Stomach smooth muscle (tissue), 2 donors: Measurements from ENCODE around the gene SLC10A3.

ENCODE experiments used
- H3K27ac ChIP-seq: one replicate; pipeline ENCODE4 v1.7.0; 2013; ENCODE audit warnings: mild to moderate bottlenecking, low read length, inconsistent platforms
- H3K27me3 ChIP-seq, 2 donors: one replicate each; pipeline ENCODE4 v1.7.0; 2013; ENCODE audit warnings: low read length in 2 of 2; ENCODE audit not compliant: insufficient read depth in 2 of 2, control insufficient read depth in 1 of 2
- H3K36me3 ChIP-seq, 2 donors: one replicate each; pipeline ENCODE4 v1.7.0; 2013; ENCODE audit warnings: low read length in 2 of 2; ENCODE audit not compliant: control insufficient read depth in 2 of 2, insufficient read depth in 2 of 2
- H3K4me1 ChIP-seq: one replicate; pipeline ENCODE4 v1.7.0; 2013; ENCODE audit warnings: low read length; ENCODE audit not compliant: control insufficient read depth, insufficient read depth
- H3K4me3 ChIP-seq, 2 donors: one replicate each; pipeline ENCODE4 v1.7.0; 2013; ENCODE audit warnings: low read length in 2 of 2
- H3K9ac ChIP-seq, 2 donors: one replicate each; pipeline ENCODE4 v1.7.0; 2013; ENCODE audit warnings: low read length in 2 of 2, mild to moderate bottlenecking in 1 of 2
- H3K9me3 ChIP-seq, 2 donors: one replicate each; pipeline ENCODE4 v1.7.0; 2013; ENCODE audit warnings: low read length in 2 of 2; ENCODE audit not compliant: control insufficient read depth in 2 of 2
- donor health status: healthy.
- donor health status: Pancreatic carcinoma.

Gene SLC10A3

GRCh38 chrX:154482786-154483185, 7.6 kb downstream of the SLC10A3 start:
- H3K4me1 ChIP-seq = peaks cover 36% of the 10 kb centered on the region
- no peaks in the 10 kb centered on the region for H3K9me3 ChIP-seq
- no peak overlapping the region for H3K4me3 ChIP-seq
- H3K36me3 ChIP-seq = peaks cover 2 to 3% of the 10 kb centered on the region in 2 donors
- no peak overlapping the region for H3K9ac ChIP-seq
- H3K27ac ChIP-seq = no peak overlapping the region
- H3K27me3 ChIP-seq = peaks cover 0 to 3% of the 10 kb centered on the region in 2 donors

GRCh38 chrX:154481911-154482601, 8.4 kb downstream of the SLC10A3 start:
- Histone ChIP-seq H3K27ac (no peak overlapping the region), H3K36me3 (peaks cover 2 to 3% of the 10 kb centered on the region in 2 donors), H3K4me3 (no peak overlapping the region)

DNA sequence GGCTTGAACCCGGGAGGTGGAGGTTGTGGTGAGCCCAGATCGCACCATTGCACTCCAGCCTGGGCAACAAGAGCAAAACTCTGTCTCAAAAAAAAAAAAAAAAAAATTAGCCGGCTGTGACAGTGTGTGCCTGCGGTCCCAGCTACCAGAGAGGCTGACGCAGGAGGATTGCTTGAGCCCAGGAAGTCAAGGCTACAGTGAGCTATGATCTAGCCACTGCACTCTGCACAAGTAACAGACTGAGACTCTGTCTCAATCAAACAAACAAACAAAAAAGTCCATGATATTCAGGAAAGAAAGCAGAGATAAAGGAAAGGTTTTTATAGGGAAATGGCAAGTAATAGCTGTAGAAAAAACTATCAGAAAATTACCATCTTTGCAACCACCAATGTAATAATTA, 9.2 kb downstream of the SLC10A3 start:
- Histone ChIP-seq H3K27ac (no peak overlapping the region), H3K27me3 (peaks cover 0 to 3% of the 10 kb centered on the region in 2 donors), H3K9ac (no peak overlapping the region), H3K9me3 (no peaks in the 10 kb centered on the region), H3K36me3 (peaks cover 2 to 3% of the 10 kb centered on the region in 2 donors), H3K4me3 (no peak overlapping the region), H3K4me1 (peaks cover 30% of the 10 kb centered on the region)

More at GRCh38 chrX:154481911-154482601, 8.4 kb downstream of the SLC10A3 start:
- Histone ChIP-seq H3K27me3 (peaks cover 0 to 2% of the 10 kb centered on the region in 2 donors), H3K4me1 (peaks cover 32% of the 10 kb centered on the region), H3K9ac (no peak overlapping the region), H3K9me3 (no peaks in the 10 kb centered on the region)

DNA sequence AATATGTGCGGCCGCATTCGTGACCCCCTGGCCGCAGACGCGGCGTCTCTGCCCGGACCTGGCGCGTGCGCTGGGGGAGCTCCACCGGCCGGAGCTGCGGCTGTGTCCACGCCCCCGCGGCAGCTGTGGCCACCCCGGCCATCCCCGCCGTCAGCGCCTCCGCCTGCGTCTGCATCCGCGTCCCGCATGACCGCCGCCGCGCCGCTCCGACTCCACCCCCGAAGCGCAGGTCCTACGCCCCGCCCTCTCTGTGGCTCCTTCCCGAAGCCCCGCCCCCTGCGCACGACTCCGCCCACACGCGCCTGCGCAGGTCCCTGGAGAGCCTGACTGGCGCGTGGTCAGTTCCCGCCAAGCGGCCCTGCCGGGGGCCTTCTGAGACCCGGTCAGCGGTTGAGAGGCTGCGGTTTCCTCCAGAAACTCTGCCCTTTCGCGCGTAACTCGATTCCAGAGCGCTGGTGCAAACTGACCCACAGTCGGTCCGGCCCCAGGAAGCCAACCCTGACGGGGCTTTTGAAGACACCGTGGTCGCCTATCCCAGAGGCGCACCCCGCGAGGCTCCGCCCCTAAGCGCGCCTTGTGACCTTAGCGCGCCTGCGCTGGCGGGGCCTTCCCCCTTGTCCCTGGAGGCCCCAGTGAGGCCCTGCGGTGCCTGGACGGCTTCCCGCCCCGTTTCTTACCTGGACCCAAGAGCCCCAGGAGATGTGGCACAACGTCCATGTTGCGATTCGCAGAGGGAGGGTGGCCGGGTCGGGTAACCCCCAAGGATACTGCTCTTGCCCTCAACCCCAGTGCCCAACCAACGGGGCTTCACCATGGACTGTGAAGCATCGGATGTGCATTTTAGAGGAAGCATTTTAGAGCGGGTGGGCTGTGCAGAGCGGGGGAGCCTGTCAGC, 11.5 kb downstream of the SLC10A3 start, which contains the start of gene LAGE3:
Gene LAGE3, minus strand, starts transcription at position 554 of the 895 bp plus-strand sequence. Its CDS starts 366 bp downstream, at position 188.
- Histone ChIP-seq H3K4me1 (peaks cover 13% of the 10 kb centered on the region), H3K9me3 (no peaks in the 10 kb centered on the region), H3K9ac (peak within 1 kb of the TSS; percentile 51 to 57), H3K4me3 (peak within 1 kb of the TSS; percentile 57 to 72), H3K27ac (peak within 1 kb of the TSS; percentile 53), H3K27me3 (peaks cover 0 to 2% of the 10 kb centered on the region in 2 donors), H3K36me3 (peaks cover 0 to 3% of the 10 kb centered on the region in 2 donors)

GRCh38 chrX:154477891-154478477, 12.4 kb downstream of the SLC10A3 start:
- H3K27ac ChIP-seq = peak overlapping the region; percentile 53
- H3K36me3 ChIP-seq = peaks cover 0 to 2% of the 10 kb centered on the region in 2 donors
- H3K9me3 ChIP-seq = no peaks in the 10 kb centered on the region
- H3K9ac ChIP-seq = peak overlapping the region; percentile 47 to 55
- peak overlapping the region; percentile 57 to 72 for H3K4me3 ChIP-seq
- H3K4me1 ChIP-seq = peaks cover 13% of the 10 kb centered on the region
- H3K27me3 ChIP-seq = peaks cover 0 to 2% of the 10 kb centered on the region in 2 donors

DNA sequence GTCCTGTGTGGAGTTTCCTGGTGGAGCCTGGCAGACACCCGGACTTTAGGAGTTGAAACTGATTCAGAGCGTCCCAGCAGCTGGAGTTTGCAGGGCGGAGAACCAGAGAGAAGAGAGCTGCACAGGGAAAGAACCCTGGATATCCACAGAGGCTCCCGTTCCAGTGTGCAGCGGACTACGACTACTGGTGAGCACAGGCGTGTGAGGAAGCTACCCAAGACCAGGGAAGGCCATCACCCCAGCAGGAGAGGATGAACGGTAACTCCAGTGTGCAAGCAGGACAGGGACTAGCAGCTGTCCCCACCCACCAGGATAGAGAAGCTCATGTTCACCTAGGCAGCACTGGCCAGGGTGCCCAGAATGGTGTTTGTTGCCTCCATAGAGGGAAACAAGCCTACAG, 13.6 kb downstream of the SLC10A3 start:
- Histone ChIP-seq H3K27ac (no peak overlapping the region), H3K4me1 (peaks cover 13% of the 10 kb centered on the region), H3K4me3 (no peak overlapping the region), H3K27me3 (peaks cover 0 to 2% of the 10 kb centered on the region in 2 donors), H3K36me3 (peaks cover 0 to 2% of the 10 kb centered on the region in 2 donors), H3K9me3 (no peaks in the 10 kb centered on the region), H3K9ac (no peak overlapping the region)

- no peak overlapping the region for H3K27ac ChIP-seq
- H3K4me1 ChIP-seq = peaks cover 7% of the 10 kb centered on the region
- no peak overlapping the region for H3K9ac ChIP-seq
- no peak overlapping the region for H3K4me3 ChIP-seq
- H3K27me3 ChIP-seq = peaks cover 0 to 4% of the 10 kb centered on the region in 2 donors
- no peaks in the 10 kb centered on the region for H3K9me3 ChIP-seq
- peaks cover 0 to 11% of the 10 kb centered on the region in 2 donors for H3K36me3 ChIP-seq
Measured at GRCh38 chrX:154473683-154474082, 16.7 kb downstream of the SLC10A3 start.

GRCh38 chrX:154472685-154473632, 17.5 kb downstream of the SLC10A3 start:
- Histone ChIP-seq H3K9ac (no peak overlapping the region), H3K9me3 (no peaks in the 10 kb centered on the region), H3K4me3 (no peak overlapping the region), H3K27ac (no peak overlapping the region), H3K36me3 (peaks cover 0 to 11% of the 10 kb centered on the region in 2 donors), H3K27me3 (peaks cover 0 to 4% of the 10 kb centered on the region in 2 donors), H3K4me1 (peaks cover 2% of the 10 kb centered on the region)

DNA sequence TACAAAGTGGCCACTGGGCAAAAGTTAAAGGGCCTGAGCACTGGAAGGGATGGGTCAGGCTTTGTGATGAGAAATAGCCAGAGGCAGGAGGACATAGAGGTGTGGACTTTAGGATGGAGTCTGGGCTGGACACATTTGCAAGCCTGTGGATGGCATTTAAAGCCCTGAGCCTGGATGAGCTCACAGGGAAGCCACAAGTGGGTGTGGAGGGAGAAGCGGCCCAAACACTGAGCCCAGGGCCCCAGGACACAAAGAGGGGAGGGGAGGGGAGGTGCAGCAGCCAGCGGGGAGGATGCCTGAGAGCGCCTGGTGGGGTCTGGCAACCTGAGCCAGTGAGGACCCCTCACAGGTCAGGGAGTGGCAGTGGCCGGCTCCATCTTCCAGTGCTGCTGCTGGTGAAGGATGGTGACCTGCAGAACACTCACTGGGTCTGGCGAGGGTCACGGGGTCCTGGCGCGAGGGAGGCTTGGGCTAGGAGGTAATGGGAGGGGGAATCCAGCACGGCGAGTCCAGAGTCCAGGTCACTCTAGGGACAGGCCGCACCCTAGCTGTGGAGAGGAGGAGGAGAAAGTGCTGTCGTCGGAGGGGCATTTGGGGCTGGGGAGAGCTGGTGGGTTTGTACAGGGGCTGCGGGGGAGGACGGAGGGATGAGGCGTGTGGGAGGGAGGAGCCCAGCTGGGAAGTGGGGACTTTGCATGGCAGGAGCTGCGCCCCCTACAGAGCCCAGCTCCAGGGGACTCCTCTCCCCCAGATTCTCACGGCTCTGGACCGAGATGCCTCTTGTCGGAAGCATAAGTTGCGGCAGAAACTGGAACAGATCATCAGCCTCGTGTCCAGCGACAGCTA, 18.4 kb downstream of the SLC10A3 start:
- Histone ChIP-seq H3K27me3 (peaks cover 0 to 4% of the 10 kb centered on the region in 2 donors), H3K9ac (no peak overlapping the region), H3K9me3 (no peaks in the 10 kb centered on the region), H3K4me3 (no peak overlapping the region), H3K4me1 (no peaks in the 10 kb centered on the region), H3K27ac (no peak overlapping the region), H3K36me3 (peaks cover 0 to 11% of the 10 kb centered on the region in 2 donors)
